Measurements from ENCODE around the gene CMPK1. TPM values are rescaled to one million over a fixed set of nuclear protein-coding genes. Genes with fewer than 3 reads are reported as not detected.
A peak's percentile ranks its signal among the peaks of the same experiment; 100 is the strongest.
"Not testable (repeated sequence)": the region's sequence is repeated elsewhere in the genome, so short reads cannot be mapped to it uniquely, and the experiment has no call there.

Gene CMPK1
- total RNA-seq, 1 donor from 2014 or later = 105 TPM

DNA sequence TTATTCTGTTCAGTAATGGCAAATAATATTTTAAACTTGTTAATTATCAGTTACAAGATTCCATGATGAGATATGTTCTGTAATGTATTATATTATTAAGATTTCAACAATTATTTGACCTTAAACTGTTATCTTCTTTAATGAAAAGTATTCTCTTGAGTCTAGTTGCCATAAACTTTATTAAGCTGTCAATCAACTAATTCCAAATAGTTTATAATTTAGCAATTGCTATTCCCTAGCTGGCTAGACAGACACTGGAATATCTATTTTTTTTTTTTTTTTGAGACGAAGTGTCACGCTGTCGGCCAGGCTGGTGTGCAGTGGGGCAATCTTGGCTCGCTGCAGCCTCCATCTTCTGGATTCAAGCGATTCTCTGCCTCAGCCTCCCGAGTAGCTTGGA, 3.8 kb downstream of the CMPK1 start:
- no peak overlapping the region for H3K27ac Mint-ChIP-seq (ENCODE audit: unreplicated experiment)

DNA sequence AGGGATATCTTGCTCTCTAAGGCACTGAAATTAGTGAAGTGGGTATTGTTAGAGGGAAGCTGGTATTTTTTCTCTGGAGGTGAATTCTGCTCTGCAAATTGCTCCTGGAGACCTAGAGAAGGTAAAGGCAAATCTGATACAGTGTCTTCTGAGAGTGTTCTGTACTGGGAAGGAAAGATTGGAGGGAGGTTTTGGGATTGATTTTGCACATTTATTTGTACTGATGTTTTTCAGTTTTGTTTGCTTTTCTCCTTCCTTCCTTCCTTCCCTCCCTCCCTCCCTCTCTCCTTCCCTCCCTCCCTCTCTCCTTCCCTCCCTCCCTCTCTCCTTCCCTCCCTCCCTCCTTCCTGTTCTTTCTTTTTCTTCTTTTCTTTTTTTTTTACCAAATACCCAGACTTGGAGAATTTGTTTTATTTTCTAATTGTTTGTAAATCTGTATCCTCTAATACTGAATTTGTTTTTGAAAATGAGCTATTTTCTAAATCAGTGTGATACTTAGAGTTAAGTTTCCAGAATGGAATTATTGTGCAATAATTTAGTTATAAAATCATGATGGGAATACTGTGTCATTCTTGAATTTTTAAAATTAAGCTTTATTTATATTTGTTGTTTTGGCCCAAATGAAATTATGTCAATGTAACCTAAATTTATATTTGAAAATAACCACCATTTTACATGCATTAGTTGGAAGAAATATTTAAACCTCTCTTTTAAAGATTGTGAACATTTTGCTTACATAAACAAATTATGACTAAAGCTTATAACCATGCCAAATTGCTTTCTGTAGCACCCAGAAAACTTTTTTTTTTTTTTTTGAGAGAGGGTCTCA, 4.9 kb downstream of the CMPK1 start:
- H3K4me3 Mint-ChIP-seq (ENCODE audit: unreplicated experiment) = no peak overlapping the region
- peaks cover 26% of the 10 kb centered on the region for H3K4me1 Mint-ChIP-seq (ENCODE audit: unreplicated experiment)
- H3K27me3 Mint-ChIP-seq (ENCODE audit: unreplicated experiment) = no peaks in the 10 kb centered on the region
- no peak for DNase-seq (ENCODE audit: extremely low spot score, unreplicated experiment)
- no peak for TF ChIP-seq CTCF (IDR thresholded peaks at IDR 0.05)
- H3K9me3 Mint-ChIP-seq (ENCODE audit: unreplicated experiment) = no peaks in the 10 kb centered on the region
- H3K36me3 Mint-ChIP-seq (ENCODE audit: unreplicated experiment) = peaks cover 4% of the 10 kb centered on the region
- peak overlapping the region; percentile 20 for H3K27ac Mint-ChIP-seq (ENCODE audit: unreplicated experiment)

More for the DNA sequence above, 3.8 kb downstream of the CMPK1 start:
- no peaks in the 10 kb centered on the region for H3K9me3 Mint-ChIP-seq (ENCODE audit: unreplicated experiment)
- H3K4me1 Mint-ChIP-seq (ENCODE audit: unreplicated experiment) = peaks cover 26% of the 10 kb centered on the region
- DNase-seq (ENCODE audit: extremely low spot score, unreplicated experiment) = no peak
- H3K4me3 Mint-ChIP-seq (ENCODE audit: unreplicated experiment) = no peak overlapping the region
- peaks cover 4% of the 10 kb centered on the region for H3K36me3 Mint-ChIP-seq (ENCODE audit: unreplicated experiment)
- H3K27me3 Mint-ChIP-seq (ENCODE audit: unreplicated experiment) = no peaks in the 10 kb centered on the region
- TF ChIP-seq CTCF (IDR thresholded peaks at IDR 0.05) = no peak

GRCh38 chr1:47340227-47340626, 6.6 kb downstream of the CMPK1 start:
- Mint-ChIP-seq H3K27ac (ENCODE audit: unreplicated experiment) (no peak overlapping the region), H3K36me3 (ENCODE audit: unreplicated experiment) (peaks cover 7% of the 10 kb centered on the region), H3K4me1 (ENCODE audit: unreplicated experiment) (peaks cover 20% of the 10 kb centered on the region), H3K4me3 (ENCODE audit: unreplicated experiment) (no peak overlapping the region), H3K27me3 (ENCODE audit: unreplicated experiment) (no peaks in the 10 kb centered on the region), H3K9me3 (ENCODE audit: unreplicated experiment) (no peaks in the 10 kb centered on the region)
- no peak for TF ChIP-seq CTCF (IDR thresholded peaks at IDR 0.05)
- DNase-seq (ENCODE audit: extremely low spot score, unreplicated experiment) = no peak

GRCh38 chr1:47346979-47347378, 13.4 kb downstream of the CMPK1 start:
- not testable (repeated sequence) for H3K27me3 Mint-ChIP-seq (ENCODE audit: unreplicated experiment); DNase-seq (ENCODE audit: extremely low spot score, unreplicated experiment); H3K4me1 Mint-ChIP-seq (ENCODE audit: unreplicated experiment); H3K4me3 Mint-ChIP-seq (ENCODE audit: unreplicated experiment); H3K9me3 Mint-ChIP-seq (ENCODE audit: unreplicated experiment)
- H3K36me3 Mint-ChIP-seq (ENCODE audit: unreplicated experiment) = peaks cover 10% of the 10 kb centered on the region
- H3K27ac Mint-ChIP-seq (ENCODE audit: unreplicated experiment) = peak overlapping the region; percentile 23

DNA sequence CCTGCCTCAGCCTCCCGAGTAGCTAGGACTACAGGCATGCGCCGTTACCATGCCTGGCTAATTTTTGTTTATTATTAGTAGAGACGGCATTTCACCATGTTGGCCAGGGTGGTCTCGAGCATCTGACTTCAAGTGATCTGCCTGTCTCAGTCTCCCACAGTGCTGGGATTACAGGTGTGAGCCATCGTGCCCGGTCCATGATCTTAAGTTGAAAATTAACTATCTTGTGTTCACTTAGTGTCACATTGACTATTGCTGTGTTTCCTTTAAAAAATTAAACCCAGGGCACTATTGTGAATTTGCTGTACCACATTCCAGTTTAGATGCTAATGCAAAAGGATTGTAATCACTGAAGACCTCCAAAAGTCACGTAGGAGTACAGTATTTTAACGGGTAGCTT, 14.1 kb downstream of the CMPK1 start:
- H3K4me1 Mint-ChIP-seq (ENCODE audit: unreplicated experiment) = peaks cover 2% of the 10 kb centered on the region
- peaks cover 10% of the 10 kb centered on the region for H3K36me3 Mint-ChIP-seq (ENCODE audit: unreplicated experiment)
- TF ChIP-seq CTCF (IDR thresholded peaks at IDR 0.05) = no peak
- H3K4me3 Mint-ChIP-seq (ENCODE audit: unreplicated experiment) = no peak overlapping the region
- H3K9me3 Mint-ChIP-seq (ENCODE audit: unreplicated experiment) = no peaks in the 10 kb centered on the region
- no peak for DNase-seq (ENCODE audit: extremely low spot score, unreplicated experiment)
- no peaks in the 10 kb centered on the region for H3K27me3 Mint-ChIP-seq (ENCODE audit: unreplicated experiment)
- no peak overlapping the region for H3K27ac Mint-ChIP-seq (ENCODE audit: unreplicated experiment)
